IMR-90 (cell line): Measurements from ENCODE around the gene EPHA6. TPM values are rescaled to one million over a fixed set of nuclear protein-coding genes. Genes with fewer than 3 reads are reported as not detected.

Experiments used
- ATAC-seq: fragments of 200-7000 bp; cut with Tn5 transposase; 2 replicates; pipeline ENCODE4 v1.9.1; 2020; ENCODE audit warnings: low read depth, mild to moderate bottlenecking, moderate library complexity
- BruUV-seq: library from RNA; stranded (reverse); fragments of 400-500 nt; replicated peaks from 2 replicates; lab custom pipeline; 2021; lab: Mats Ljungman, UMichigan
- CTCF ChIA-PET: fragments of 300-600 bp; formaldehyde crosslinking; extraction: SDS; loops from one replicate; lab custom pipeline; 2021; ENCODE audit warnings: antibody characterized with exemption; lab: Yijun Ruan, JAX
- POLR2A ChIA-PET: fragments of 300-600 bp; sonication (Branson Sonifier 250); formaldehyde crosslinking; loops from one replicate; lab custom pipeline; 2022; ENCODE audit warnings: antibody characterized with exemption; ENCODE audit not compliant: unreplicated experiment; lab: Charles Lee
- DNase-seq: peaks from one replicate; pipeline ENCODE4 v3.0.0; 2013
- H2AFZ ChIP-seq: replicated peaks from 2 replicates; pipeline ENCODE3; 2013; ENCODE audit warnings: low read length, mild to moderate bottlenecking; ENCODE audit not compliant: poor library complexity
- H2AK5ac ChIP-seq: 2 replicates; pipeline ENCODE4 v1.6.1; 2013; ENCODE audit warnings: low read depth, low read length, inconsistent platforms
- H2AK9ac ChIP-seq: replicated peaks from 2 replicates; pipeline ENCODE3; 2013; ENCODE audit warnings: mild to moderate bottlenecking, low read depth, low read length, moderate library complexity; ENCODE audit not compliant: poor library complexity
- H2BK120ac ChIP-seq: 2 replicates; pipeline ENCODE4 v1.6.1; 2013; ENCODE audit warnings: low read depth, low read length, inconsistent platforms
- H2BK15ac ChIP-seq: 3 replicates; pipeline ENCODE4 v1.6.1; 2013; ENCODE audit warnings: low read depth, low read length, inconsistent platforms
- H2BK20ac ChIP-seq: 2 replicates; pipeline ENCODE4 v1.6.1; 2013; ENCODE audit warnings: low read depth, mild to moderate bottlenecking, inconsistent platforms, low read length, moderate library complexity
- H2BK5ac ChIP-seq: 2 replicates; pipeline ENCODE4 v1.6.1; 2013; ENCODE audit warnings: mild to moderate bottlenecking, low read depth, low read length, inconsistent platforms; ENCODE audit not compliant: poor library complexity, severe bottlenecking
- H3K14ac ChIP-seq: replicated peaks from 2 replicates; pipeline ENCODE4 v1.6.1; 2013; ENCODE audit warnings: low read depth, low read length, inconsistent platforms
- H3K18ac ChIP-seq: 2 replicates; pipeline ENCODE4 v1.6.1; 2013; ENCODE audit warnings: low read depth, low read length, control low read depth
- H3K23ac ChIP-seq: 2 replicates; pipeline ENCODE4 v1.6.1; 2013; ENCODE audit warnings: low read depth, low read length, inconsistent platforms
- H3K27ac ChIP-seq: 2 replicates; pipeline ENCODE4 v1.5.1; 2013; ENCODE audit warnings: mild to moderate bottlenecking, control low read depth, low read length; ENCODE audit not compliant: insufficient read depth
- H3K27me3 ChIP-seq: 2 replicates; pipeline ENCODE4 v1.6.1; 2013; ENCODE audit warnings: low read length; ENCODE audit not compliant: control insufficient read depth, insufficient read depth
- H3K36me3 ChIP-seq: 2 replicates; pipeline ENCODE4 v1.6.1; 2013; ENCODE audit warnings: low read length, mixed read lengths; ENCODE audit not compliant: control insufficient read depth, insufficient read depth
- H3K4ac ChIP-seq: 2 replicates; pipeline ENCODE4 v1.6.1; 2013; ENCODE audit warnings: low read depth, low read length, inconsistent platforms
- H3K4me1 ChIP-seq: 2 replicates; pipeline ENCODE4 v1.6.1; 2013; ENCODE audit warnings: low read length, mixed read lengths; ENCODE audit not compliant: control insufficient read depth, insufficient read depth
- H3K4me2 ChIP-seq: 2 replicates; pipeline ENCODE4 v1.6.1; 2013; ENCODE audit warnings: low read depth, mild to moderate bottlenecking, control low read depth, low read length, moderate library complexity
- H3K4me3 ChIP-seq: 2 replicates; pipeline ENCODE4 v1.5.1; 2013; ENCODE audit warnings: low read depth, mild to moderate bottlenecking, control low read depth, low read length, moderate library complexity; ENCODE audit not compliant: insufficient read depth
- H3K56ac ChIP-seq: 2 replicates; pipeline ENCODE4 v1.6.1; 2013; ENCODE audit warnings: low read length, inconsistent platforms; ENCODE audit not compliant: insufficient read depth; ENCODE audit errors: extremely low read depth
- H3K79me1 ChIP-seq, 2 experiments: 2 replicates each; pipeline ENCODE4 v1.6.1; 2013; ENCODE audit warnings: low read length in 2 of 2, inconsistent platforms in 1 of 2, low read depth in 1 of 2
- H3K9ac ChIP-seq: 2 replicates; pipeline ENCODE4 v1.6.1; 2013; ENCODE audit warnings: low read depth, low read length, control low read depth
- H3K9me1 ChIP-seq: 2 replicates; pipeline ENCODE4 v1.6.1; 2013; ENCODE audit warnings: low read length, inconsistent platforms; ENCODE audit not compliant: insufficient read depth
- H3K9me3 ChIP-seq: 2 replicates; pipeline ENCODE4 v1.6.1; 2013; ENCODE audit warnings: low read length; ENCODE audit not compliant: control insufficient read depth, insufficient read depth
- H4K20me1 ChIP-seq: 2 replicates; pipeline ENCODE4 v1.6.1; 2013; ENCODE audit warnings: low read length, inconsistent platforms; ENCODE audit not compliant: insufficient read depth
- H4K5ac ChIP-seq: 2 replicates; pipeline ENCODE4 v1.6.1; 2013; ENCODE audit warnings: mild to moderate bottlenecking, low read depth, low read length, control low read depth
- H4K8ac ChIP-seq, 2 experiments: 2 replicates each; pipeline ENCODE4 v1.6.1; 2013; ENCODE audit warnings: low read depth in 2 of 2, low read length in 2 of 2, control low read depth in 1 of 2, inconsistent platforms in 1 of 2
- H4K91ac ChIP-seq: 2 replicates; pipeline ENCODE4 v1.6.1; 2013; ENCODE audit warnings: low read depth, low read length, inconsistent platforms; ENCODE audit not compliant: insufficient read depth
- BHLHE40 ChIP-seq: fragments of 150-350 bp; IDR thresholded peaks from 2 replicates; pipeline ENCODE4 v1.6.1; 2016; ENCODE audit warnings: mild to moderate bottlenecking, low read depth, low read length
- CEBPB ChIP-seq: IDR thresholded peaks from 2 replicates; pipeline ENCODE4 v1.6.1; 2012; ENCODE audit warnings: low read depth, low read length, improper control_type of control experiment
- CHD1 ChIP-seq: IDR thresholded peaks from 2 replicates; pipeline ENCODE4 v1.6.1; 2012; ENCODE audit warnings: low read depth, low read length, improper control_type of control experiment
- FOS ChIP-seq: fragments of 150-350 bp; IDR thresholded peaks from 2 replicates; pipeline ENCODE4 v1.6.1; 2016; ENCODE audit warnings: low read depth, low read length
- MAFK ChIP-seq: IDR thresholded peaks from 2 replicates; pipeline ENCODE4 v1.6.1; 2012; ENCODE audit warnings: low read depth, low read length, improper control_type of control experiment
- MAZ ChIP-seq: IDR thresholded peaks from 2 replicates; pipeline ENCODE4 v1.6.1; 2012; ENCODE audit warnings: low read depth, mild to moderate bottlenecking, low read length, improper control_type of control experiment, moderate library complexity, borderline replicate concordance
- MXI1 ChIP-seq: IDR thresholded peaks from 2 replicates; pipeline ENCODE4 v1.6.1; 2012; ENCODE audit warnings: low read depth, mild to moderate bottlenecking, low read length, moderate library complexity, borderline replicate concordance
- NFE2L2 ChIP-seq: fragments of 150-350 bp; IDR thresholded peaks from 2 replicates; pipeline ENCODE4 v1.6.1; 2016; ENCODE audit warnings: low read depth, mild to moderate bottlenecking, low read length
- POLR2A ChIP-seq: IDR thresholded peaks from 2 replicates; pipeline ENCODE4 v1.6.1; 2012; ENCODE audit warnings: mild to moderate bottlenecking, low read depth, low read length
- RAD21 ChIP-seq: IDR thresholded peaks from 2 replicates; pipeline ENCODE4 v1.6.1; 2012; ENCODE audit warnings: low read length, improper control_type of control experiment
- RCOR1 ChIP-seq: IDR thresholded peaks from 2 replicates; pipeline ENCODE4 v1.6.1; 2012; ENCODE audit warnings: mild to moderate bottlenecking, low read length, improper control_type of control experiment; ENCODE audit not compliant: insufficient replicate concordance
- RFX5 ChIP-seq: IDR thresholded peaks from 2 replicates; pipeline ENCODE4 v1.8.0; 2012; ENCODE audit warnings: low read depth, mild to moderate bottlenecking, low read length, moderate library complexity
- SMC3 ChIP-seq: fragments of 150-350 bp; IDR thresholded peaks from 2 replicates; pipeline ENCODE4 v1.6.1; 2016; ENCODE audit warnings: low read depth, mild to moderate bottlenecking, antibody characterized with exemption, low read length, moderate library complexity
- WGBS, 2 experiments: methylation state at CpG; one replicate each; pipeline versions ENCODE4 v1.1.5 to v1.1.7; 2013; ENCODE audit warnings: missing lambda C conversion rate in 2 of 2; ENCODE audit not compliant: insufficient read length in 1 of 2; ENCODE audit errors: extremely low coverage in 2 of 2; 5-methylcytosine and 5-hydroxymethylcytosine counted together
- dilution Hi-C: fragments of 300-500 bp; cut with HindIII; formaldehyde crosslinking; loops from one replicate; pipeline ENCODE4 v1.14.3; 2018; ENCODE audit warnings: low sequenced_read_pairs; ENCODE audit not compliant: unreplicated experiment
- in situ Hi-C: fragments of 300-500 bp; cut with MboI; formaldehyde crosslinking; loops from 3 replicates; pipeline ENCODE4 v1.14.3; 2019; ENCODE audit warnings: low sequenced_read_pairs, inconsistent platforms, mixed read lengths
- intact Hi-C: fragments of 100-400 bp; cut with micrococcal nuclease; formaldehyde crosslinking; loops from 2 replicates; pipeline ENCODE4 v1.10.0; 2022
- polyA plus RNA-seq, 3 experiments: library from polyadenylated mRNA; depleted of rRNA; stranded (reverse); fragments of >200 nt; gene quantifications; 2 replicates each; pipeline ENCODE4 v1.2.3, GENCODE V29; 2012; ENCODE audit warnings: low replicate concordance in 1 of 3
- total RNA-seq: library from RNA; depleted of rRNA; stranded (reverse); fragments of >200 nt; gene quantifications from 2 replicates; pipeline ENCODE4 v1.2.3, GENCODE V29; 2012
- TF ChIP-seq, protein P1 (sequence below): fragments of 150-350 bp; IDR thresholded peaks from 2 replicates; pipeline ENCODE4 v1.6.1; 2017; ENCODE audit warnings: mild to moderate bottlenecking, antibody characterized with exemption, low read length, low read depth
- TF ChIP-seq, protein P2 (sequence below): conservative IDR thresholded peaks from 2 replicates; pipeline ENCODE4 v1.5.1; 2012; ENCODE audit warnings: mild to moderate bottlenecking, low read depth, low read length, improper control_type of control experiment
- TF ChIP-seq, protein P3 (sequence below): fragments of 150-350 bp; IDR thresholded peaks from 2 replicates; pipeline ENCODE4 v1.6.1; 2016; ENCODE audit warnings: low read depth, mild to moderate bottlenecking, low read length, moderate library complexity, borderline replicate concordance

Gene EPHA6
- total and polyA plus RNA-seq, 2 of the 4 experiments (the other 2 are of a cell fraction), result not detected

GRCh38 chr3:97692831-97693230, 878.4 kb downstream of the EPHA6 start:
- H4K5ac ChIP-seq, result no peak overlapping the region
- H3K79me1 ChIP-seq, result no peaks in the 10 kb centered on the region
- no peak overlapping the region for H3K4me3 ChIP-seq
- no peak overlapping the region for H3K9ac ChIP-seq
- no peak overlapping the region for H3K27ac ChIP-seq
- H3K4me2 ChIP-seq, result no peak overlapping the region
- no peak overlapping the region for H3K56ac ChIP-seq
- no peaks in the 10 kb centered on the region for H3K4me1 ChIP-seq
- dilution Hi-C loops (no loop called here), intact Hi-C loops (no loop called here), in situ Hi-C loops (no loop called here)
- no peak for TF ChIP-seq RCOR1
- TF ChIP-seq CHD1, result no peak
- no peak for TF ChIP-seq POLR2A
- no peak for TF ChIP-seq FOS
- TF ChIP-seq, protein P1, sequence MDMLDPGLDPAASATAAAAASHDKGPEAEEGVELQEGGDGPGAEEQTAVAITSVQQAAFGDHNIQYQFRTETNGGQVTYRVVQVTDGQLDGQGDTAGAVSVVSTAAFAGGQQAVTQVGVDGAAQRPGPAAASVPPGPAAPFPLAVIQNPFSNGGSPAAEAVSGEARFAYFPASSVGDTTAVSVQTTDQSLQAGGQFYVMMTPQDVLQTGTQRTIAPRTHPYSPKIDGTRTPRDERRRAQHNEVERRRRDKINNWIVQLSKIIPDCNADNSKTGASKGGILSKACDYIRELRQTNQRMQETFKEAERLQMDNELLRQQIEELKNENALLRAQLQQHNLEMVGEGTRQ, result no peak
- no peak for TF ChIP-seq MAZ
- no peak for TF ChIP-seq MXI1
- TF ChIP-seq, protein P2, sequence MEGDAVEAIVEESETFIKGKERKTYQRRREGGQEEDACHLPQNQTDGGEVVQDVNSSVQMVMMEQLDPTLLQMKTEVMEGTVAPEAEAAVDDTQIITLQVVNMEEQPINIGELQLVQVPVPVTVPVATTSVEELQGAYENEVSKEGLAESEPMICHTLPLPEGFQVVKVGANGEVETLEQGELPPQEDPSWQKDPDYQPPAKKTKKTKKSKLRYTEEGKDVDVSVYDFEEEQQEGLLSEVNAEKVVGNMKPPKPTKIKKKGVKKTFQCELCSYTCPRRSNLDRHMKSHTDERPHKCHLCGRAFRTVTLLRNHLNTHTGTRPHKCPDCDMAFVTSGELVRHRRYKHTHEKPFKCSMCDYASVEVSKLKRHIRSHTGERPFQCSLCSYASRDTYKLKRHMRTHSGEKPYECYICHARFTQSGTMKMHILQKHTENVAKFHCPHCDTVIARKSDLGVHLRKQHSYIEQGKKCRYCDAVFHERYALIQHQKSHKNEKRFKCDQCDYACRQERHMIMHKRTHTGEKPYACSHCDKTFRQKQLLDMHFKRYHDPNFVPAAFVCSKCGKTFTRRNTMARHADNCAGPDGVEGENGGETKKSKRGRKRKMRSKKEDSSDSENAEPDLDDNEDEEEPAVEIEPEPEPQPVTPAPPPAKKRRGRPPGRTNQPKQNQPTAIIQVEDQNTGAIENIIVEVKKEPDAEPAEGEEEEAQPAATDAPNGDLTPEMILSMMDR, result no peak
- no peak for TF ChIP-seq SMC3
- TF ChIP-seq BHLHE40, result no peak
- no peak for TF ChIP-seq CEBPB
- no peak for TF ChIP-seq RAD21
- no peak for TF ChIP-seq RFX5
- TF ChIP-seq NFE2L2, result no peak
- TF ChIP-seq, protein P3, sequence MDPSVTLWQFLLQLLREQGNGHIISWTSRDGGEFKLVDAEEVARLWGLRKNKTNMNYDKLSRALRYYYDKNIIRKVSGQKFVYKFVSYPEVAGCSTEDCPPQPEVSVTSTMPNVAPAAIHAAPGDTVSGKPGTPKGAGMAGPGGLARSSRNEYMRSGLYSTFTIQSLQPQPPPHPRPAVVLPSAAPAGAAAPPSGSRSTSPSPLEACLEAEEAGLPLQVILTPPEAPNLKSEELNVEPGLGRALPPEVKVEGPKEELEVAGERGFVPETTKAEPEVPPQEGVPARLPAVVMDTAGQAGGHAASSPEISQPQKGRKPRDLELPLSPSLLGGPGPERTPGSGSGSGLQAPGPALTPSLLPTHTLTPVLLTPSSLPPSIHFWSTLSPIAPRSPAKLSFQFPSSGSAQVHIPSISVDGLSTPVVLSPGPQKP, result no peak
- TF ChIP-seq MAFK, result no peak
- no TSS peak for BruUV-seq
- no peak overlapping the region for H3K4ac ChIP-seq
- no peak overlapping the region for H3K23ac ChIP-seq
- H2BK15ac ChIP-seq, result no peak overlapping the region
- H3K9me1 ChIP-seq, result no peaks in the 10 kb centered on the region
- H2BK5ac ChIP-seq, result no peak overlapping the region
- no peak overlapping the region for H4K8ac ChIP-seq
- no peak overlapping the region for H2AK5ac ChIP-seq
- H2AK9ac ChIP-seq, result no peak overlapping the region
- H2BK120ac ChIP-seq, result no peak overlapping the region
- no peak for DNase-seq
- no peak overlapping the region for H3K18ac ChIP-seq
- H3K36me3 ChIP-seq, result no peaks in the 10 kb centered on the region
- no peaks in the 10 kb centered on the region for H3K27me3 ChIP-seq
- no peak overlapping the region for H3K14ac ChIP-seq
- no peak overlapping the region for H4K91ac ChIP-seq
- no peaks in the 10 kb centered on the region for H3K9me3 ChIP-seq
- H2AFZ ChIP-seq, result no peak overlapping the region
- H4K20me1 ChIP-seq, result no peaks in the 10 kb centered on the region
- no peak for ATAC-seq
- ChIA-PET POLR2A (no interaction called here), CTCF (no interaction called here)
- WGBS, 2 experiments, result 50% methylated on average over 1 of the region's 2 CpGs; no CpG with 5 or more reads in 1 of the 2 experiments
- no peak overlapping the region for H2BK20ac ChIP-seq
